ENCODE results near the gene FAM222B. TPM values are rescaled to one million over a fixed set of nuclear protein-coding genes. Genes with fewer than 3 reads are reported as not detected.
"Not testable (repeated sequence)": the region's sequence is repeated elsewhere in the genome, so short reads cannot be mapped to it uniquely, and the experiment has no call there.

FAM222B gene
- total and polyA plus RNA-seq, 4 donors, result 3.6 to 18.7 (median 11.5) TPM

- Histone ChIP-seq H3K36me3 (ENCODE audit: control insufficient read depth in 1 of 2, insufficient read depth in 2 of 2, low read length in 1 of 2) (no peaks in the 10 kb centered on the region), H3K4me1 (ENCODE audit: control insufficient read depth in 1 of 2, insufficient read depth in 2 of 2, low read length in 2 of 2) (no peaks in the 10 kb centered on the region), H3K27ac (ENCODE audit: low read depth in 1 of 2, low read length in 2 of 2) (no peak overlapping the region), H3K27me3 (ENCODE audit: control insufficient read depth in 1 of 2, insufficient read depth in 2 of 2, low read length in 1 of 2) (no peaks in the 10 kb centered on the region), H3K4me3 (ENCODE audit: low read length in 2 of 2) (no peak overlapping the region), H3K9me3 (ENCODE audit: control insufficient read depth, low read length) (no peaks in the 10 kb centered on the region)
- WGBS, 2 donors, result 95 to 97% methylated on average over 12 of the region's 12 CpGs
- intact Hi-C loops (cut with DNase I), result no loop called here
- DNase-seq (no peak), ATAC-seq (ENCODE audit: low FRiP score) (no peak)
Measured at GRCh38 chr17:28737316-28737715, 105.3 kb downstream of the FAM222B start.

GRCh38 chr17:28735913-28736769 lies 106.4 kb downstream of the FAM222B start:
- H3K27me3 ChIP-seq (ENCODE audit: control insufficient read depth in 1 of 2, insufficient read depth in 2 of 2, low read length in 1 of 2); H3K4me1 ChIP-seq (ENCODE audit: control insufficient read depth in 1 of 2, insufficient read depth in 2 of 2, low read length in 2 of 2); H3K4me3 ChIP-seq (ENCODE audit: low read length in 2 of 2); ATAC-seq (ENCODE audit: low FRiP score); H3K9me3 ChIP-seq (ENCODE audit: control insufficient read depth, low read length); H3K27ac ChIP-seq (ENCODE audit: low read depth in 1 of 2, low read length in 2 of 2); intact Hi-C loops (cut with DNase I); H3K36me3 ChIP-seq (ENCODE audit: control insufficient read depth in 1 of 2, insufficient read depth in 2 of 2, low read length in 1 of 2); DNase-seq: not testable (repeated sequence)
- 86 to 90% methylated on average over 3 to 5 of the region's 8 CpGs for WGBS, 2 donors

GRCh38 chr17:28735242-28735722 lies 107.3 kb downstream of the FAM222B start:
- ATAC-seq (ENCODE audit: low FRiP score), result no peak
- no peak for DNase-seq
- no peaks in the 10 kb centered on the region for H3K27me3 ChIP-seq (ENCODE audit: control insufficient read depth in 1 of 2, insufficient read depth in 2 of 2, low read length in 1 of 2)
- H3K27ac ChIP-seq (ENCODE audit: low read depth in 1 of 2, low read length in 2 of 2), result no peak overlapping the region
- WGBS, 2 donors, result 80 to 83% methylated on average over 5 of the region's 5 CpGs
- no peaks in the 10 kb centered on the region for H3K9me3 ChIP-seq (ENCODE audit: control insufficient read depth, low read length)
- no peaks in the 10 kb centered on the region for H3K4me1 ChIP-seq (ENCODE audit: control insufficient read depth in 1 of 2, insufficient read depth in 2 of 2, low read length in 2 of 2)
- H3K36me3 ChIP-seq (ENCODE audit: control insufficient read depth in 1 of 2, insufficient read depth in 2 of 2, low read length in 1 of 2), result no peaks in the 10 kb centered on the region
- intact Hi-C loops (cut with DNase I), result no loop called here
- H3K4me3 ChIP-seq (ENCODE audit: low read length in 2 of 2), result no peak overlapping the region

- intact Hi-C loops (cut with DNase I), result no loop called here
- Histone ChIP-seq H3K4me1 (ENCODE audit: control insufficient read depth in 1 of 2, insufficient read depth in 2 of 2, low read length in 2 of 2) (no peaks in the 10 kb centered on the region), H3K4me3 (ENCODE audit: low read length in 2 of 2) (no peak overlapping the region), H3K36me3 (ENCODE audit: control insufficient read depth in 1 of 2, insufficient read depth in 2 of 2, low read length in 1 of 2) (no peaks in the 10 kb centered on the region), H3K27me3 (ENCODE audit: control insufficient read depth in 1 of 2, insufficient read depth in 2 of 2, low read length in 1 of 2) (no peaks in the 10 kb centered on the region), H3K9me3 (ENCODE audit: control insufficient read depth, low read length) (no peaks in the 10 kb centered on the region), H3K27ac (ENCODE audit: low read depth in 1 of 2, low read length in 2 of 2) (no peak overlapping the region)
- no peak for ATAC-seq (ENCODE audit: low FRiP score)
- 88 to 94% methylated on average over 10 of the region's 10 CpGs for WGBS, 2 donors
- no peak for DNase-seq
Measured at GRCh38 chr17:28734712-28735241, 107.8 kb downstream of the FAM222B start.

GRCh38 chr17:28733346-28733745 lies 109.2 kb downstream of the FAM222B start:
- intact Hi-C loops (cut with DNase I), result no loop called here
- H3K4me1 ChIP-seq (ENCODE audit: control insufficient read depth in 1 of 2, insufficient read depth in 2 of 2, low read length in 2 of 2), result no peaks in the 10 kb centered on the region
- no peaks in the 10 kb centered on the region for H3K36me3 ChIP-seq (ENCODE audit: control insufficient read depth in 1 of 2, insufficient read depth in 2 of 2, low read length in 1 of 2)
- DNase-seq (no peak), ATAC-seq (ENCODE audit: low FRiP score) (no peak)
- no peaks in the 10 kb centered on the region for H3K27me3 ChIP-seq (ENCODE audit: control insufficient read depth in 1 of 2, insufficient read depth in 2 of 2, low read length in 1 of 2)
- no peak overlapping the region for H3K4me3 ChIP-seq (ENCODE audit: low read length in 2 of 2)
- WGBS, 2 donors, result 90 to 93% methylated on average over 1 of the region's 1 CpG
- H3K27ac ChIP-seq (ENCODE audit: low read depth in 1 of 2, low read length in 2 of 2), result no peak overlapping the region
- no peaks in the 10 kb centered on the region for H3K9me3 ChIP-seq (ENCODE audit: control insufficient read depth, low read length)

GRCh38 chr17:28729950-28730330 lies 112.7 kb downstream of the FAM222B start:
- Histone ChIP-seq H3K27ac (ENCODE audit: low read depth in 1 of 2, low read length in 2 of 2) (no peak overlapping the region), H3K27me3 (ENCODE audit: control insufficient read depth in 1 of 2, insufficient read depth in 2 of 2, low read length in 1 of 2) (no peaks in the 10 kb centered on the region), H3K36me3 (ENCODE audit: control insufficient read depth in 1 of 2, insufficient read depth in 2 of 2, low read length in 1 of 2) (no peaks in the 10 kb centered on the region), H3K4me3 (ENCODE audit: low read length in 2 of 2) (no peak overlapping the region), H3K9me3 (ENCODE audit: control insufficient read depth, low read length) (no peaks in the 10 kb centered on the region), H3K4me1 (ENCODE audit: control insufficient read depth in 1 of 2, insufficient read depth in 2 of 2, low read length in 2 of 2) (no peaks in the 10 kb centered on the region)
- ATAC-seq (ENCODE audit: low FRiP score) (no peak), DNase-seq (no peak)
- 86 to 89% methylated on average over 11 of the region's 11 CpGs for WGBS, 2 donors
- intact Hi-C loops (cut with DNase I), result no loop called here

- no peaks in the 10 kb centered on the region for H3K36me3 ChIP-seq (ENCODE audit: control insufficient read depth in 1 of 2, insufficient read depth in 2 of 2, low read length in 1 of 2)
- H3K4me3 ChIP-seq (ENCODE audit: low read length in 2 of 2), result peak within 1 kb of the TSS; percentile 41 to 69
- no peaks in the 10 kb centered on the region for H3K27me3 ChIP-seq (ENCODE audit: control insufficient read depth in 1 of 2, insufficient read depth in 2 of 2, low read length in 1 of 2)
- H3K27ac ChIP-seq (ENCODE audit: low read depth in 1 of 2, low read length in 2 of 2), result peak within 1 kb of the TSS in 1 of 2 donors; percentile 80
- ATAC-seq (ENCODE audit: low FRiP score) (peak; percentile 89), DNase-seq (peak; percentile 96 to 99)
- intact Hi-C loops (cut with DNase I), result loop anchor here in 1 of 2 donors (1.0 kb wide), 1 partner anchor 16 kb away; the partner anchor contains the start of gene TRAF4
- H3K4me1 ChIP-seq (ENCODE audit: control insufficient read depth in 1 of 2, insufficient read depth in 2 of 2, low read length in 2 of 2), result no peaks in the 10 kb centered on the region
- WGBS, 2 donors, result 0% methylated on average over 64 of the region's 64 CpGs
- H3K9me3 ChIP-seq (ENCODE audit: control insufficient read depth, low read length), result no peaks in the 10 kb centered on the region
Measured at GRCh38 chr17:28728364-28729200, 114.0 kb downstream of the FAM222B start, which contains the start of gene NEK8. Gene NEK8 (plus strand): TSS chr17:28728788. CDS start chr17:28728814, 26 bp downstream.

GRCh38 chr17:28726627-28727491 lies 115.7 kb downstream of the FAM222B start:
- peak; percentile 93 for ATAC-seq (ENCODE audit: low FRiP score)

More at GRCh38 chr17:28726627-28727491, 115.7 kb downstream of the FAM222B start:
- intact Hi-C loops (cut with DNase I), result loop anchor here (1.0 kb wide), 2 partner anchors 20 to 23 kb away; no protein-coding TSS in a partner anchor
- Histone ChIP-seq H3K4me3 (ENCODE audit: low read length in 2 of 2) (peak overlapping the region; percentile 15 to 52), H3K27ac (ENCODE audit: low read depth in 1 of 2, low read length in 2 of 2) (peak overlapping the region in 1 of 2 donors; percentile 9), H3K4me1 (ENCODE audit: control insufficient read depth in 1 of 2, insufficient read depth in 2 of 2, low read length in 2 of 2) (no peaks in the 10 kb centered on the region), H3K27me3 (ENCODE audit: control insufficient read depth in 1 of 2, insufficient read depth in 2 of 2, low read length in 1 of 2) (no peaks in the 10 kb centered on the region), H3K36me3 (ENCODE audit: control insufficient read depth in 1 of 2, insufficient read depth in 2 of 2, low read length in 1 of 2) (peaks cover 0 to 6% of the 10 kb centered on the region in 2 donors), H3K9me3 (ENCODE audit: control insufficient read depth, low read length) (no peaks in the 10 kb centered on the region)
- peak; percentile 95 to 97 for DNase-seq
- WGBS, 2 donors, result 0% methylated on average over 55 to 57 of the region's 57 CpGs

All from aorta (tissue), 5 donors.